Large intestine (tissue), 3 donors: ENCODE measurements around the gene ATP6V0C. TPM values are rescaled to one million over a fixed set of nuclear protein-coding genes. Genes with fewer than 3 reads are reported as not detected.
"Not testable (repeated sequence)": the region's sequence is repeated elsewhere in the genome, so short reads cannot be mapped to it uniquely, and the experiment has no call there.

ENCODE experiments used
- DNase-seq, 2 donors: peaks; one replicate each; pipeline versions ENCODE4 v3.0.0 to v3.0.0-alpha.2; 2013
- H3K27ac ChIP-seq: one replicate; pipeline ENCODE4 v1.5.1; 2013; ENCODE audit warnings: low read length
- H3K27me3 ChIP-seq: 2 replicates; pipeline ENCODE4 v1.6.1; 2013; ENCODE audit warnings: low read length; ENCODE audit not compliant: control insufficient read depth, insufficient read depth
- H3K36me3 ChIP-seq: 2 replicates; pipeline ENCODE4 v1.6.1; 2013; ENCODE audit warnings: low read length; ENCODE audit not compliant: control insufficient read depth, insufficient read depth
- H3K4me1 ChIP-seq: one replicate; pipeline ENCODE4 v1.6.1; 2013; ENCODE audit warnings: low read length; ENCODE audit not compliant: control insufficient read depth, insufficient read depth
- H3K4me3 ChIP-seq: one replicate; pipeline ENCODE4 v1.5.1; 2013; ENCODE audit warnings: low read length
- H3K9me3 ChIP-seq: one replicate; pipeline ENCODE4 v1.6.1; 2013; ENCODE audit warnings: mild to moderate bottlenecking, low read depth, low read length, moderate library complexity; ENCODE audit not compliant: control insufficient read depth
- WGBS: methylation state at CpG from one replicate; pipeline ENCODE4 v1.1.5; 2013; ENCODE audit warnings: low lambda C conversion rate; ENCODE audit not compliant: insufficient coverage; 5-methylcytosine and 5-hydroxymethylcytosine counted together
- polyA plus RNA-seq: library from polyadenylated mRNA; unstranded; fragments of 120-200 nt; gene quantifications from one replicate; pipeline ENCODE4 v1.2.1, GENCODE V29; 2013

Gene ATP6V0C
- polyA plus RNA-seq, 1 donor = 246 TPM

- WGBS = no CpG with 5 or more reads among the region's 77 CpGs
- DNase-seq = peak; percentile 83 to 84
- Histone ChIP-seq H3K4me1 (peaks cover 22% of the 10 kb centered on the region), H3K9me3 (peaks cover 9% of the 10 kb centered on the region), H3K36me3 (no peaks in the 10 kb centered on the region), H3K27me3 (peaks cover 29% of the 10 kb centered on the region), H3K4me3 (peak within 1 kb of the TSS; percentile 67), H3K27ac (peak within 1 kb of the TSS; percentile 53)
Observed at GRCh38 chr16:2474877-2475412, 38.8 kb upstream of the ATP6V0C start, which contains the start of gene TBC1D24. TBC1D24 (plus strand) TSS chr16:2475127; CDS start chr16:2496149, 21,022 bp downstream.

GRCh38 chr16:2475413-2476344, 38.1 kb upstream of the ATP6V0C start:
- peaks cover 9% of the 10 kb centered on the region for H3K9me3 ChIP-seq
- H3K4me3 ChIP-seq = peak overlapping the region; percentile 51
- H3K36me3 ChIP-seq = no peaks in the 10 kb centered on the region
- DNase-seq = peak in 1 of 2 donors; percentile 73
- H3K4me1 ChIP-seq = peaks cover 22% of the 10 kb centered on the region
- peak overlapping the region; percentile 7 for H3K27ac ChIP-seq
- H3K27me3 ChIP-seq = peaks cover 22% of the 10 kb centered on the region
- no CpG with 5 or more reads among the region's 55 CpGs for WGBS

GRCh38 chr16:2476345-2476720, 37.4 kb upstream of the ATP6V0C start:
- H3K9me3 ChIP-seq = peaks cover 9% of the 10 kb centered on the region
- H3K27ac ChIP-seq = no peak overlapping the region
- no CpG with 5 or more reads among the region's 9 CpGs for WGBS

GRCh38 chr16:2476741-2477140, 37.0 kb upstream of the ATP6V0C start:
- whole genome bisulfite sequencing = no CpG with 5 or more reads among the region's 3 CpGs
- DNase-seq = no peak
- Histone ChIP-seq H3K27me3 (peaks cover 18% of the 10 kb centered on the region), H3K36me3 (no peaks in the 10 kb centered on the region), H3K9me3 (peaks cover 8% of the 10 kb centered on the region), H3K4me3 (no peak overlapping the region), H3K27ac (no peak overlapping the region), H3K4me1 (peaks cover 22% of the 10 kb centered on the region)

More at GRCh38 chr16:2476345-2476720, 37.4 kb upstream of the ATP6V0C start:
- H3K4me1 ChIP-seq = peaks cover 22% of the 10 kb centered on the region
- H3K36me3 ChIP-seq = no peaks in the 10 kb centered on the region
- DNase-seq = no peak
- peaks cover 18% of the 10 kb centered on the region for H3K27me3 ChIP-seq
- H3K4me3 ChIP-seq = no peak overlapping the region

- WGBS = 100% methylated on average over 1 of the region's 3 CpGs
- no peak overlapping the region for H3K27ac ChIP-seq
- H3K4me1 ChIP-seq = peaks cover 19% of the 10 kb centered on the region
- no peaks in the 10 kb centered on the region for H3K36me3 ChIP-seq
- peaks cover 12% of the 10 kb centered on the region for H3K27me3 ChIP-seq
- no peak overlapping the region for H3K4me3 ChIP-seq
- H3K9me3 ChIP-seq = peaks cover 3% of the 10 kb centered on the region
- DNase-seq = no peak
Observed at GRCh38 chr16:2477327-2477726, 36.4 kb upstream of the ATP6V0C start.

GRCh38 chr16:2478279-2478678, 35.5 kb upstream of the ATP6V0C start:
- H3K27ac ChIP-seq = no peak overlapping the region
- WGBS = no CpG with 5 or more reads among the region's 8 CpGs
- DNase-seq = no peak
- no peaks in the 10 kb centered on the region for H3K36me3 ChIP-seq
- H3K4me1 ChIP-seq = peaks cover 19% of the 10 kb centered on the region
- peaks cover 2% of the 10 kb centered on the region for H3K27me3 ChIP-seq
- H3K9me3 ChIP-seq = no peaks in the 10 kb centered on the region
- no peak overlapping the region for H3K4me3 ChIP-seq

- H3K27me3 ChIP-seq, H3K4me3 ChIP-seq, H3K36me3 ChIP-seq, DNase-seq, H3K27ac ChIP-seq, H3K9me3 ChIP-seq: not testable (repeated sequence)
- no CpG with 5 or more reads among the region's 10 CpGs for WGBS
- H3K4me1 ChIP-seq = peaks cover 24% of the 10 kb centered on the region
Observed at GRCh38 chr16:2479996-2480395, 33.8 kb upstream of the ATP6V0C start.

- H3K4me1 ChIP-seq = peaks cover 25% of the 10 kb centered on the region
- no peak overlapping the region for H3K4me3 ChIP-seq
- no peaks in the 10 kb centered on the region for H3K27me3 ChIP-seq
- 90% methylated on average over 2 of the region's 12 CpGs for WGBS
- no peak overlapping the region for H3K27ac ChIP-seq
- no peak for DNase-seq
- no peaks in the 10 kb centered on the region for H3K9me3 ChIP-seq
- no peaks in the 10 kb centered on the region for H3K36me3 ChIP-seq
Observed at GRCh38 chr16:2480948-2481347, 32.8 kb upstream of the ATP6V0C start.

GRCh38 chr16:2481676-2482075, 32.1 kb upstream of the ATP6V0C start:
- Histone ChIP-seq H3K27me3 (no peaks in the 10 kb centered on the region), H3K4me3 (no peak overlapping the region), H3K36me3 (peaks cover 4% of the 10 kb centered on the region), H3K9me3 (no peaks in the 10 kb centered on the region), H3K27ac (no peak overlapping the region), H3K4me1 (peaks cover 24% of the 10 kb centered on the region)
- no CpG with 5 or more reads among the region's 7 CpGs for WGBS
- DNase-seq = no peak

GRCh38 chr16:2482249-2482648, 31.5 kb upstream of the ATP6V0C start:
- WGBS = no CpG with 5 or more reads among the region's 13 CpGs
- no peak for DNase-seq

More at GRCh38 chr16:2482249-2482648, 31.5 kb upstream of the ATP6V0C start:
- H3K4me1 ChIP-seq = peaks cover 28% of the 10 kb centered on the region
- H3K9me3 ChIP-seq = no peaks in the 10 kb centered on the region
- peaks cover 4% of the 10 kb centered on the region for H3K36me3 ChIP-seq
- no peak overlapping the region for H3K4me3 ChIP-seq
- no peaks in the 10 kb centered on the region for H3K27me3 ChIP-seq
- H3K27ac ChIP-seq = no peak overlapping the region
